Neural cell (in vitro differentiated cells): ENCODE results near the gene CGB8. TPM values are rescaled to one million over a fixed set of nuclear protein-coding genes. Genes with fewer than 3 reads are reported as not detected.

ENCODE experiments used
- H2AFZ ChIP-seq: fragments of 200-600, 300-800 bp; sonication (generic), shearing (Covaris generic); 2 replicates; pipeline ENCODE4 v1.6.0; 2014; ENCODE audit warnings: low read depth, mild to moderate bottlenecking, antibody characterized with exemption, low read length, moderate library complexity
- H3F3A ChIP-seq: fragments of 200-600 bp; shearing (Covaris generic); 2 replicates; pipeline ENCODE4 v1.6.1; 2016; ENCODE audit warnings: mild to moderate bottlenecking, moderate library complexity, mixed read lengths, antibody characterized with exemption, low read length; ENCODE audit not compliant: insufficient read depth, poor library complexity, severe bottlenecking
- H3K27ac ChIP-seq: fragments of 200-600, 300-800 bp; sonication (generic), shearing (Covaris generic); 2 replicates; pipeline ENCODE4 v1.5.1; 2014; ENCODE audit warnings: mild to moderate bottlenecking, low read length, moderate library complexity
- H3K27me3 ChIP-seq: fragments of 300-800, 200-600 bp; sonication (generic), shearing (Covaris generic); 2 replicates; pipeline ENCODE4 v1.6.0; 2014; ENCODE audit warnings: mild to moderate bottlenecking, low read depth, low read length, moderate library complexity; ENCODE audit not compliant: insufficient read depth
- H3K36me3 ChIP-seq: fragments of 300-800, 200-600 bp; sonication (generic), shearing (Covaris generic); 2 replicates; pipeline ENCODE4 v1.5.1; 2014; ENCODE audit warnings: mild to moderate bottlenecking, antibody characterized with exemption, low read length, moderate library complexity; ENCODE audit not compliant: insufficient read depth
- H3K4me2 ChIP-seq: fragments of 300-800, 200-600 bp; sonication (generic), shearing (Covaris generic); 2 replicates; pipeline ENCODE4 v1.6.0; 2014; ENCODE audit warnings: mild to moderate bottlenecking, low read length
- H3K4me3 ChIP-seq: fragments of 300-800, 200-600 bp; sonication (generic), shearing (Covaris generic); 2 replicates; pipeline ENCODE4 v1.5.1; 2014; ENCODE audit warnings: mild to moderate bottlenecking, low read length, moderate library complexity
- H3K79me2 ChIP-seq: fragments of 200-600 bp; shearing (Covaris generic); replicated peaks from 2 replicates; pipeline ENCODE4 v1.6.0; 2014; ENCODE audit warnings: mild to moderate bottlenecking, low read length, moderate library complexity; ENCODE audit not compliant: insufficient read depth
- H3K9ac ChIP-seq: fragments of 300-800, 200-600 bp; sonication (generic), shearing (Covaris generic); 2 replicates; pipeline ENCODE4 v1.6.1; 2016; ENCODE audit warnings: mild to moderate bottlenecking, low read length, mixed read lengths
- H3K9me2 ChIP-seq: fragments of 200-600 bp; shearing (Covaris generic); 2 replicates; pipeline ENCODE4 v1.6.1; 2016; ENCODE audit warnings: mild to moderate bottlenecking, low read length, mixed read lengths; ENCODE audit not compliant: insufficient read depth
- H3K9me3 ChIP-seq: fragments of 200-600, 300-800 bp; sonication (generic), shearing (Covaris generic); 2 replicates; pipeline ENCODE4 v1.6.1; 2016; ENCODE audit warnings: mild to moderate bottlenecking, mixed run types, low read length, moderate library complexity, mixed read lengths
- H4K20me1 ChIP-seq: fragments of 200-600 bp; shearing (Covaris generic); 2 replicates; pipeline ENCODE4 v1.6.1; 2016; ENCODE audit warnings: mild to moderate bottlenecking, mixed run types; ENCODE audit not compliant: insufficient read depth
- EP300 ChIP-seq: fragments of 450-650 bp; conservative IDR thresholded peaks from 2 replicates; pipeline ENCODE4 v1.6.1; 2014; ENCODE audit warnings: antibody characterized with exemption, mild to moderate bottlenecking, moderate library complexity; ENCODE audit not compliant: poor library complexity, severe bottlenecking
- EZH2 ChIP-seq: fragments of 200-600, 300-800 bp; shearing (Covaris generic), sonication (generic); IDR thresholded peaks from 2 replicates; pipeline ENCODE4 v1.6.1; 2014; ENCODE audit warnings: antibody characterized with exemption, low read length, borderline replicate concordance, mild to moderate bottlenecking; ENCODE audit not compliant: insufficient read depth, poor library complexity, severe bottlenecking
- MXI1 ChIP-seq: fragments of 450-650 bp; conservative IDR thresholded peaks from 2 replicates; pipeline ENCODE4 v1.6.1; 2014; ENCODE audit warnings: antibody characterized with exemption, mild to moderate bottlenecking; ENCODE audit not compliant: poor library complexity, severe bottlenecking
- POLR2AphosphoS5 ChIP-seq: IDR thresholded peaks from 2 replicates; pipeline ENCODE4 v1.6.1; 2012
- RAD21 ChIP-seq: fragments of 450-650 bp; conservative IDR thresholded peaks from 2 replicates; pipeline ENCODE4 v1.6.1; 2014; ENCODE audit warnings: antibody characterized with exemption, mild to moderate bottlenecking, moderate library complexity
- SMC3 ChIP-seq: fragments of 450-650 bp; conservative IDR thresholded peaks from 2 replicates; pipeline ENCODE4 v1.6.1; 2014; ENCODE audit warnings: antibody characterized with exemption, mild to moderate bottlenecking, moderate library complexity; ENCODE audit not compliant: poor library complexity
- TAF1 ChIP-seq: IDR thresholded peaks from 2 replicates; pipeline ENCODE4 v1.6.1; 2012; ENCODE audit warnings: low read depth
- polyA plus RNA-seq: library from polyadenylated mRNA; depleted of rRNA; stranded (reverse); fragments of >200 nt; gene quantifications from 2 replicates; pipeline ENCODE4 v1.2.3, GENCODE V29; 2014
- TF ChIP-seq, protein P1 (sequence below): IDR thresholded peaks from 2 replicates; pipeline ENCODE4 v1.6.1; 2012; ENCODE audit warnings: borderline replicate concordance
- TF ChIP-seq, protein P2 (sequence below): fragments of 450-650 bp; IDR thresholded peaks from 2 replicates; pipeline ENCODE4 v1.5.1; 2014; ENCODE audit warnings: antibody characterized with exemption, mild to moderate bottlenecking, moderate library complexity; ENCODE audit not compliant: poor library complexity, severe bottlenecking

Gene CGB8
- polyA plus RNA-seq, 1 donor from 2014 or later, result not detected

DNA sequence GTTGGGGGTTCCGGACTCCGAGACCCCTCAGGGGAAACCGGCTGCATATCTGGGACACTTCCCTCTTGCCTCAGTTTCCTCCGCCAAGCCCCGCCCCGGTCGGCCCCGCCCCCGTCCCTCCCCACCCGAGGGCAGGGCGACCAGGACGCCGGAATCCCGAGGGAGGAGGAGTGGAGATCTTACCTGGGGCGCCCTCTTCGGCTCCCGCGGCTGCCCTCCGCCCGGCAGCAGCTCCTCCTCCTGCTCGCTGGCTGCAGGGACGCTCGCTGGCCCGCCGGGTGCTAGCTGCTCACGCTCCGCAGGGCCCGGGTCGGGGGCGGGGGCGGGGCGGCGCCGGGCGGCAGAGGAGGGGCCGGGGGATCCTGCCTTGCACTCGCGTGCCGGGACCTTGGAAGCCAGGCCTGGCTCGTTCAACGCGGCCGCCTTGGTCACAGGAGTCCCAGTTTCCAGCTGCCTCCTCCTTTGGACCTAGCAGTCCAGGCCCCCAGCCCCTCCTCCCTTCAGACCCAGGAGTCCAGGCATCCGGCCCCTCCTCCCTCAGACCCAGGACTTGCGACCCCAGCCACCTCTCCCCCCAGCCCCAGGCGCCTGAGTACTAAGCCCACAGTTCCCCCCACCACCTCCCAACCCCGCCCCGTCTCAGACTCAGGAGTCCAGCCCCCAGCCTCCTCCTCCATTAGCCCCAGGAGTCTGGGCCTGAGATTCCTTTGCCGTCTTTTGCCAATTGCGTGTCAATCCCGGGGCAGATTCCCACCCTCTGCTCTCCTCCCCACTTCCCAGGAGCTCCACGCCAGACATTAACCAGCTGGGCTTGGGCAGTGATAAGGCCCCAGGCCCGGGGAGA is 16.1 kb upstream of the CGB8 start, which contains the start of gene NTF4:
NTF4 (minus strand) TSS at position 51 of the 844 bp plus-strand sequence. CDS start 2,821 bp downstream, outside the sequence.
- Histone ChIP-seq H3K4me3 (peak within 1 kb of the TSS; percentile 57), H3K9me2 (no peaks in the 10 kb centered on the region), H4K20me1 (no peaks in the 10 kb centered on the region), H3K36me3 (no peaks in the 10 kb centered on the region), H3K27me3 (peaks cover 25% of the 10 kb centered on the region), H3K9ac (no peak within 1 kb of the TSS), H3K79me2 (no peaks in the 10 kb centered on the region), H3F3A (no peaks in the 10 kb centered on the region), H3K4me2 (no peak within 1 kb of the TSS), H2AFZ (no peak within 1 kb of the TSS), H3K9me3 (no peaks in the 10 kb centered on the region), H3K27ac (no peak within 1 kb of the TSS)
- TF ChIP-seq RAD21 (no peak), POLR2AphosphoS5 (no peak)
- TF ChIP-seq, protein P1, sequence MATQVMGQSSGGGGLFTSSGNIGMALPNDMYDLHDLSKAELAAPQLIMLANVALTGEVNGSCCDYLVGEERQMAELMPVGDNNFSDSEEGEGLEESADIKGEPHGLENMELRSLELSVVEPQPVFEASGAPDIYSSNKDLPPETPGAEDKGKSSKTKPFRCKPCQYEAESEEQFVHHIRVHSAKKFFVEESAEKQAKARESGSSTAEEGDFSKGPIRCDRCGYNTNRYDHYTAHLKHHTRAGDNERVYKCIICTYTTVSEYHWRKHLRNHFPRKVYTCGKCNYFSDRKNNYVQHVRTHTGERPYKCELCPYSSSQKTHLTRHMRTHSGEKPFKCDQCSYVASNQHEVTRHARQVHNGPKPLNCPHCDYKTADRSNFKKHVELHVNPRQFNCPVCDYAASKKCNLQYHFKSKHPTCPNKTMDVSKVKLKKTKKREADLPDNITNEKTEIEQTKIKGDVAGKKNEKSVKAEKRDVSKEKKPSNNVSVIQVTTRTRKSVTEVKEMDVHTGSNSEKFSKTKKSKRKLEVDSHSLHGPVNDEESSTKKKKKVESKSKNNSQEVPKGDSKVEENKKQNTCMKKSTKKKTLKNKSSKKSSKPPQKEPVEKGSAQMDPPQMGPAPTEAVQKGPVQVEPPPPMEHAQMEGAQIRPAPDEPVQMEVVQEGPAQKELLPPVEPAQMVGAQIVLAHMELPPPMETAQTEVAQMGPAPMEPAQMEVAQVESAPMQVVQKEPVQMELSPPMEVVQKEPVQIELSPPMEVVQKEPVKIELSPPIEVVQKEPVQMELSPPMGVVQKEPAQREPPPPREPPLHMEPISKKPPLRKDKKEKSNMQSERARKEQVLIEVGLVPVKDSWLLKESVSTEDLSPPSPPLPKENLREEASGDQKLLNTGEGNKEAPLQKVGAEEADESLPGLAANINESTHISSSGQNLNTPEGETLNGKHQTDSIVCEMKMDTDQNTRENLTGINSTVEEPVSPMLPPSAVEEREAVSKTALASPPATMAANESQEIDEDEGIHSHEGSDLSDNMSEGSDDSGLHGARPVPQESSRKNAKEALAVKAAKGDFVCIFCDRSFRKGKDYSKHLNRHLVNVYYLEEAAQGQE, result no peak

DNA sequence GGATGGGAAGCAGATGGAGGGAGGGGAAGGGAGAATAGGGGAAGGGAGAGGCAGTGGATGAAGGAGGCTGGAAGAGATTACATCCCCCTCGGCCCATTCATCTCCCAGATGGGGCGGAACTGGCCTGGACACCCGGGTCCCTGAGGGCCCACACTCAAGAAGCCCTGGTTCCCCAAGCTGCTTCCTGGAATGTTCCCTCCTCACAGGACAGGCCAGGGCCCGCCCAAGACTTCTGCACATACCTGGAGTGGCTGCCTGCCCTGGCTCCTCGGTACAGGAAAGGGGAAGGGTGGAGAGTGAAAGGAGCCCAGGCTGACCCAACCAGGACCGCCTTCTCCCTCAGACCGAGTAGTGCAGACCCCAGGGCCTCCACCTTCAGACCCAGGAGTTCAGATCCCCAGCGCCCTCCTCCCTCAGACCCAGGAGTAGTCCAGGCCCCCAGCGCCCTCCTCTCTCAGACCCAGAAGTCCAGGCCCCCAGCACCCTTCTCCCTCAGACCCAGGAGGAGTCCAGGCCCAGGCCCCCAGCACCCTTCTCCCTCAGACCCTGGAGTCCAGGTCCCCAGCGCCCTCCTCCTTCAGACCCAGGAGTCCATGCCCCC is 15.2 kb upstream of the CGB8 start:
- Histone ChIP-seq H3K9ac (no peak overlapping the region), H3K9me3 (no peaks in the 10 kb centered on the region), H3K9me2 (no peaks in the 10 kb centered on the region), H3K27ac (no peak overlapping the region), H3K27me3 (peaks cover 18% of the 10 kb centered on the region), H2AFZ (no peak overlapping the region), H3K36me3 (no peaks in the 10 kb centered on the region), H3K4me3 (peak overlapping the region; percentile 57), H3K79me2 (no peaks in the 10 kb centered on the region), H3F3A (no peaks in the 10 kb centered on the region), H4K20me1 (no peaks in the 10 kb centered on the region), H3K4me2 (no peak overlapping the region)
- TF ChIP-seq TAF1 (no peak), SMC3 (no peak), POLR2AphosphoS5 (no peak), EP300 (no peak), RAD21 (no peak), MXI1 (no peak), EZH2 (no peak)
- TF ChIP-seq, protein P1, result no peak
- TF ChIP-seq, protein P2, sequence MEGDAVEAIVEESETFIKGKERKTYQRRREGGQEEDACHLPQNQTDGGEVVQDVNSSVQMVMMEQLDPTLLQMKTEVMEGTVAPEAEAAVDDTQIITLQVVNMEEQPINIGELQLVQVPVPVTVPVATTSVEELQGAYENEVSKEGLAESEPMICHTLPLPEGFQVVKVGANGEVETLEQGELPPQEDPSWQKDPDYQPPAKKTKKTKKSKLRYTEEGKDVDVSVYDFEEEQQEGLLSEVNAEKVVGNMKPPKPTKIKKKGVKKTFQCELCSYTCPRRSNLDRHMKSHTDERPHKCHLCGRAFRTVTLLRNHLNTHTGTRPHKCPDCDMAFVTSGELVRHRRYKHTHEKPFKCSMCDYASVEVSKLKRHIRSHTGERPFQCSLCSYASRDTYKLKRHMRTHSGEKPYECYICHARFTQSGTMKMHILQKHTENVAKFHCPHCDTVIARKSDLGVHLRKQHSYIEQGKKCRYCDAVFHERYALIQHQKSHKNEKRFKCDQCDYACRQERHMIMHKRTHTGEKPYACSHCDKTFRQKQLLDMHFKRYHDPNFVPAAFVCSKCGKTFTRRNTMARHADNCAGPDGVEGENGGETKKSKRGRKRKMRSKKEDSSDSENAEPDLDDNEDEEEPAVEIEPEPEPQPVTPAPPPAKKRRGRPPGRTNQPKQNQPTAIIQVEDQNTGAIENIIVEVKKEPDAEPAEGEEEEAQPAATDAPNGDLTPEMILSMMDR, result no peak
